Osteocyte (in vitro differentiated cells): ENCODE data around the gene CTNNA2. TPM values are rescaled to one million over a fixed set of nuclear protein-coding genes. Genes with fewer than 3 reads are reported as not detected.

Experiments used
- DNase-seq: peaks from one replicate; pipeline ENCODE4 v3.0.0; 2021; ENCODE audit warnings: mixed read lengths; ENCODE audit not compliant: unreplicated experiment; ENCODE audit errors: extremely low spot score
- H3K27ac Mint-ChIP-seq: one replicate; pipeline ENCODE4 v1.8.0; 2021; ENCODE audit warnings: mild to moderate bottlenecking, mixed read lengths; ENCODE audit not compliant: unreplicated experiment
- H3K27me3 Mint-ChIP-seq: one replicate; pipeline ENCODE4 v1.8.0; 2021; ENCODE audit warnings: mixed read lengths; ENCODE audit not compliant: unreplicated experiment
- H3K36me3 Mint-ChIP-seq: one replicate; pipeline ENCODE4 v1.8.0; 2021; ENCODE audit warnings: mixed read lengths; ENCODE audit not compliant: unreplicated experiment
- H3K4me1 Mint-ChIP-seq: one replicate; pipeline ENCODE4 v1.8.0; 2021; ENCODE audit warnings: mixed read lengths; ENCODE audit not compliant: unreplicated experiment
- H3K4me3 Mint-ChIP-seq: one replicate; pipeline ENCODE4 v1.8.0; 2021; ENCODE audit warnings: mild to moderate bottlenecking, moderate library complexity, mixed read lengths; ENCODE audit not compliant: unreplicated experiment
- H3K9me3 Mint-ChIP-seq: one replicate; pipeline ENCODE4 v1.8.0; 2021; ENCODE audit warnings: mixed read lengths; ENCODE audit not compliant: unreplicated experiment
- CTCF ChIP-seq: fragments of 200-600 bp; sonication (generic); IDR thresholded peaks from 2 replicates; pipeline ENCODE4 v1.5.0; 2021; ENCODE audit warnings: antibody characterized with exemption, mild to moderate bottlenecking, moderate library complexity
- total RNA-seq: library from RNA; stranded (reverse); gene quantifications from 2 replicates; pipeline ENCODE4 v1.2.1, GENCODE V29; 2021

CTNNA2 gene
- total RNA-seq, 1 donor from 2014 or later = not detected

GRCh38 chr2:80573950-80574349 lies 1061.1 kb downstream of the CTNNA2 start:
- H3K9me3 Mint-ChIP-seq = peaks cover 13% of the 10 kb centered on the region
- H3K4me1 Mint-ChIP-seq = no peaks in the 10 kb centered on the region
- H3K4me3 Mint-ChIP-seq = no peak overlapping the region
- H3K36me3 Mint-ChIP-seq = no peaks in the 10 kb centered on the region
- H3K27ac Mint-ChIP-seq = no peak overlapping the region
- H3K27me3 Mint-ChIP-seq = no peaks in the 10 kb centered on the region
- DNase-seq = no peak
- no peak for TF ChIP-seq CTCF

GRCh38 chr2:80579756-80580155 lies 1066.9 kb downstream of the CTNNA2 start:
- DNase-seq = no peak
- no peaks in the 10 kb centered on the region for H3K4me1 Mint-ChIP-seq
- no peak for TF ChIP-seq CTCF
- no peak overlapping the region for H3K4me3 Mint-ChIP-seq
- peaks cover 14% of the 10 kb centered on the region for H3K9me3 Mint-ChIP-seq
- no peaks in the 10 kb centered on the region for H3K36me3 Mint-ChIP-seq
- H3K27ac Mint-ChIP-seq = no peak overlapping the region
- no peaks in the 10 kb centered on the region for H3K27me3 Mint-ChIP-seq

DNA sequence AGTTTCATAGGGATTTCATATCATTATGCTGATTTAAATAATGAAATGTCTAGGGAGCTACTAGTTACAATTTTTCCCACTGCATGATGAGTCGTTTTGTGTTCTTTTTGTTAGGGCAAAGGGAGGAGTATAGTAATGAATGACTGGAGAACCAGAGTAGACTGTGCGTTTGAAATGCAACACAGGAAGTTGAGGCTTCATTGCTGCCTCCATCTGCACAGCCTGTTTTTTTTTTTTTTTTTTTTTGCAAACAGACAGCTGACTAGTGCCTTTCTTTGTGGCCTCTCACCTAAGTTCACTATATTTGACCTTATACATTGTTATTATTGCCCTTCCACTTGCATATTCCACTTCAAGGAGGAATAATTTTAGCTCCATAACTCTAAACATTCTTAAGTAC lies 1078.4 kb downstream of the CTNNA2 start:
- H3K27me3 Mint-ChIP-seq = no peaks in the 10 kb centered on the region
- H3K4me3 Mint-ChIP-seq = no peak overlapping the region
- TF ChIP-seq CTCF = no peak
- H3K27ac Mint-ChIP-seq = no peak overlapping the region
- no peaks in the 10 kb centered on the region for H3K36me3 Mint-ChIP-seq
- H3K9me3 Mint-ChIP-seq = peaks cover 27% of the 10 kb centered on the region
- no peak for DNase-seq
- no peaks in the 10 kb centered on the region for H3K4me1 Mint-ChIP-seq

- Mint-ChIP-seq H3K36me3 (no peaks in the 10 kb centered on the region), H3K4me3 (no peak overlapping the region), H3K27me3 (no peaks in the 10 kb centered on the region), H3K9me3 (peaks cover 25% of the 10 kb centered on the region), H3K4me1 (no peaks in the 10 kb centered on the region), H3K27ac (no peak overlapping the region)
- DNase-seq = no peak
- TF ChIP-seq CTCF = no peak
Measured at GRCh38 chr2:80592106-80592505, 1079.3 kb downstream of the CTNNA2 start.

GRCh38 chr2:80610108-80610507 lies 1097.3 kb downstream of the CTNNA2 start:
- Mint-ChIP-seq H3K36me3 (no peaks in the 10 kb centered on the region), H3K9me3 (peaks cover 25% of the 10 kb centered on the region), H3K4me1 (no peaks in the 10 kb centered on the region), H3K4me3 (no peak overlapping the region), H3K27ac (no peak overlapping the region), H3K27me3 (no peaks in the 10 kb centered on the region)
- no peak for DNase-seq
- no peak for TF ChIP-seq CTCF
